ACC112 (cell line): ENCODE data around the gene DZIP3.
"Not testable (repeated sequence)": the region's sequence is repeated elsewhere in the genome, so short reads cannot be mapped to it uniquely, and the experiment has no call there.

Experiments
- H2AFZ ChIP-seq: fragments of 200-600 bp; sonication (generic); one replicate; pipeline ENCODE4 v1.6.0; 2017; ENCODE audit warnings: antibody characterized with exemption, low read length; ENCODE audit not compliant: unreplicated experiment
- H3K27ac ChIP-seq: fragments of 200-600 bp; sonication (generic); 2 replicates; pipeline ENCODE4 v1.5.1; 2014; ENCODE audit warnings: low read depth, mild to moderate bottlenecking, antibody characterized with exemption, low read length, moderate library complexity
- H3K27me3 ChIP-seq: fragments of 200-600 bp; sonication (generic); 2 replicates; pipeline ENCODE4 v1.6.1; 2014; ENCODE audit warnings: mild to moderate bottlenecking, antibody characterized with exemption, low read length, moderate library complexity, mixed read lengths; ENCODE audit not compliant: insufficient read depth
- H3K36me3 ChIP-seq: fragments of 200-600 bp; sonication (generic); 2 replicates; pipeline ENCODE4 v1.6.1; 2016; ENCODE audit warnings: mild to moderate bottlenecking, antibody characterized with exemption, low read length, moderate library complexity, mixed read lengths; ENCODE audit not compliant: insufficient read depth
- H3K4me1 ChIP-seq: fragments of 200-600 bp; sonication (generic); one replicate; pipeline ENCODE4 v1.6.1; 2016; ENCODE audit warnings: low read length, mixed read lengths; ENCODE audit not compliant: insufficient read depth, unreplicated experiment, control insufficient read depth
- H3K4me3 ChIP-seq: fragments of 200-600 bp; sonication (generic); 2 replicates; pipeline ENCODE4 v1.5.1; 2014; ENCODE audit warnings: mild to moderate bottlenecking, low read depth, low read length
- H3K79me2 ChIP-seq: fragments of 200-600 bp; sonication (generic); one replicate; pipeline ENCODE4 v1.6.0; 2016; ENCODE audit warnings: low read length; ENCODE audit not compliant: control insufficient read depth, unreplicated experiment, insufficient read depth

The DZIP3 gene

DNA sequence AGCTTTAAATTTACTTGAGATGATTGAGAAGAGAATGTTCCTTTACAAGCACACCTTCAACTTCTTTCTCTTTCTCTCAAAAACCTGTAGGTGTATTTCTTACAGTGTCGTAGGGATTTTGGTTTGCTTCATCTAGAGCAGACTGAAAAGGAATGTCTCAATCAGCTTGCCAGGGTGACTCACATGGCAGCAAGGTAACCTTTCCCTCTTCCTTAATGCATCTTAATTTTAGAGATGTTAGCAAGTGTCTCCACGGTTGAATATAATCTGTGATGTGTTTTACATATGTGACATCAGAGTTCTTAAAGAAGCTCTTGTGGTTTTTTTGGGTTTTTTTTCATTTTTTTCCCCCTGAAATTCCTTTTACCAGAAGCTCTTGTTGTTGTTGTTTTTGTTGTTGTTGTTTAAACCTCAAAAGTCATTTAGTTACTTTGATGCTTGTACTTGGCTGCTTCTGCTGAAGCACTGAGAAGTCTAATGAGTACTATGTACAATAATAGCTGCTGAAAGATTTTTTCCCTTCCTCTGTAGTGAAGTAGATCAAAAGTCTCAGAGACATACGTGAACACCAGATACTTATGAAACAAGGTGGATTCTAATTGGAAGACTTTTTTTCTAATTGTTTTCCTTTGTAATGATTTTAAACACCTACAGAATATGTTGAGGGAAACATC is 84.6 kb downstream of the DZIP3 start:
- Histone ChIP-seq H3K36me3 (0 out of 2 replicates have a peak, but pooled peaks cover 3% of the 10 kb centered on the region), H2AFZ (no peak overlapping the region), H3K27me3 (no peaks in the 10 kb centered on the region), H3K79me2 (no peaks in the 10 kb centered on the region), H3K4me1 (no peaks in the 10 kb centered on the region), H3K27ac (no peak overlapping the region), H3K4me3 (no peak overlapping the region)

DNA sequence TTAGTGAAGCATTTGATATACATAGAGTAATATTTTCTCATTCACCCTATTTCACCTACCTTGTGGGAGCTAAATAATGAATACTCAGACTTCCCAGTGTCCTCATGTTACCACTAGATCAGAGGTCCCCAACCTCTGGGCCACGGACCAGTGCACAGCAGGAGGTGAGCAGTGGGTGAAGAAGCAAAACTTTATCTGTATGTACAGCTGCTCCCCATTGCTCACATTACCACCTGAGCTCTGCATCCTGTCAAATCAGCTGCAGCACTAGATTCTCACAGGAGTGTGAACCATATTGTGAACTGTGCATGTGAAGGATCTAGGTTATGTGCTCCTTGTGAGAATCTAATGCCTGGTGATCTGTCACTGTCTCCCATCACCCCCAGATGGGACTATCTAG is 88.3 kb downstream of the DZIP3 start:
- no peak overlapping the region for H3K4me3 ChIP-seq
- no peak overlapping the region for H2AFZ ChIP-seq
- H3K36me3 ChIP-seq, result 0 out of 2 replicates have a peak, but pooled peaks cover 3% of the 10 kb centered on the region
- H3K27me3 ChIP-seq, result no peaks in the 10 kb centered on the region
- no peak overlapping the region for H3K27ac ChIP-seq
- no peaks in the 10 kb centered on the region for H3K79me2 ChIP-seq
- no peaks in the 10 kb centered on the region for H3K4me1 ChIP-seq

DNA sequence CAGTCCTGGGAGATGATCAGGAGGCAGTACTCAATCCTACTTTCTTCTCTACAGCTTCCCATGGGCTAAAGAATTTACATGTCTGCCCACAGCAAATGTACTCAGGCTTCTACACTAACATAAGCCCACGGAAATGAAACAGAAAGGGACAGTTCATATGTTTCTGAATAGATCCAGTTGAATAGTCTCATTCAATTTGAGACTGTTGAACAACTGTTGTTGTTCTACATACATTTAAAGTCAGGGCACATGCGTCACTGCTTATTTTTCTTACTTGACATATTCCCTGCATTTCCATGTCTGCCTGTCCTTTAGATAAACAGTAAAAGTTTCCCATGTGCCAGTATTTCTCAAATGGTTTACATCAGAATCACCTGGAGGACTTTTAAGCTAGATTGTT is 102.8 kb downstream of the DZIP3 start:
- peaks cover 16% of the 10 kb centered on the region for H3K36me3 ChIP-seq
- H3K4me3 ChIP-seq, H2AFZ ChIP-seq, H3K4me1 ChIP-seq, H3K27ac ChIP-seq, H3K27me3 ChIP-seq, H3K79me2 ChIP-seq: not testable (repeated sequence)

DNA sequence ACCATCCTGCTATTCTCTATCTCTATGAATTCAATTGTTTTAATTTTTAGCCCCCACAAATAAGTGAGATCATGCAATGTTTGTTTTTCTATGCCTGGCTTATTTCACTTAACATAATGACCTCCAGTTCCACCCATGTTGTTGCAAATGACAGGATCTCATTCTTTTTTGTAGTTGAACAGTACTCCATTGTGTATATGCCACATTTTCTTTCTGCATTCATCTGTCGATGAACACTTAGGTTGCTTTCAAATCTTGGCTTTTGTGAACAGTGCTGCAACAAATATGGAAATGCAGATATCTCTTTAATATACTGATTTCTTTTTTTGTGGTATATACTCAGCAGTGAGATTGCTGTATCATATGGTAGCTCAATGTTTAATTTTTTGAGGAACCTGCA is 108.9 kb downstream of the DZIP3 start:
- Histone ChIP-seq H3K4me3 (no peak overlapping the region), H3K4me1 (no peaks in the 10 kb centered on the region), H3K27ac (no peak overlapping the region), H2AFZ (no peak overlapping the region), H3K36me3 (peaks cover 3% of the 10 kb centered on the region; the same call in 1 of the 2 replicates), H3K27me3 (no peaks in the 10 kb centered on the region), H3K79me2 (no peaks in the 10 kb centered on the region)

DNA sequence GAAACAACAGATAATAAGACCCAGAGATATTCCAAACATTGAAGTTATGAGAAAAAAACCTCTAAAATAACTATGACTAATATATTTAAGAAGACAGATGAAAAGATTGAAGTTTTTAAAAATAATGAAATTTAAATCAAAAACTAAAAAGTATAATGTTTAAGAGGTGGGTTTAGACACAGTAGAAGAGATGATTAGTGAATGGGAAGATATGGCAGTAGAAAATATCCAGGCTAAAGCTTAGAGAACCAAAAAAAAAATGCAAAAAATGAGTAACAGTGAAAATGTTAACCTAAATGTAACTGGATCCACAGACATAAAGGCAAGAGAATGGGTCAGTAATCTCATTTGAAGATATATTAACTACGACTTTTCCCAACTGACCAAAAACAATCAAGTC is 115.5 kb downstream of the DZIP3 start:
- Histone ChIP-seq H3K27ac (no peak overlapping the region), H3K27me3 (no peaks in the 10 kb centered on the region), H3K4me3 (no peak overlapping the region), H3K4me1 (no peaks in the 10 kb centered on the region), H2AFZ (no peak overlapping the region), H3K36me3 (no peaks in the 10 kb centered on the region), H3K79me2 (no peaks in the 10 kb centered on the region)

DNA sequence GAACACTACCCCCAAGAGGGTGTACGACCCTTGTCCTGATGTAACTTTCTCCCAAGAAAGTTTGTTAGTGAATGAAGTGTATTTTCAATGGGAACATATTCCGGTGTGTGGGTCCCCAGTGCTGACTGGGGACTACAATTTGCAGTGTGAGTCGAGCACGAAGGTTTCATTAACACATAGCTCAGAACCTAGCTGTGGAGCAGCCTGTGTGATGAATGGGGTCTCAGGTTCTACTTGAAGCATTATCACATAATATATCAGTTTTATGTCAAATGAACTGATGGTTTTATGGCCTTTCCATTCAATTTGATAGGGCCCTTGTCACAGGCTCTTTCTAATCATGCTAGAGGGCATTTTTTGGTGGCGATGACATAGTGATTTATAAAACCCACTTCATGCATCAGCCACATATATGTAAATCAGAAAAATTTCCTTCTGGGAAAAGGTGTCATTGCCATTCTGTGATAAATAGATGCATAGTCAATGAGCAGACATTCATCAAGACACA is 123.5 kb downstream of the DZIP3 start:
- Histone ChIP-seq H3K27me3 (peaks cover 60% of the 10 kb centered on the region), H3K79me2 (no peaks in the 10 kb centered on the region), H3K27ac (no peak overlapping the region), H3K36me3 (no peaks in the 10 kb centered on the region), H3K4me3 (no peak overlapping the region), H3K4me1 (no peaks in the 10 kb centered on the region), H2AFZ (no peak overlapping the region)

DNA sequence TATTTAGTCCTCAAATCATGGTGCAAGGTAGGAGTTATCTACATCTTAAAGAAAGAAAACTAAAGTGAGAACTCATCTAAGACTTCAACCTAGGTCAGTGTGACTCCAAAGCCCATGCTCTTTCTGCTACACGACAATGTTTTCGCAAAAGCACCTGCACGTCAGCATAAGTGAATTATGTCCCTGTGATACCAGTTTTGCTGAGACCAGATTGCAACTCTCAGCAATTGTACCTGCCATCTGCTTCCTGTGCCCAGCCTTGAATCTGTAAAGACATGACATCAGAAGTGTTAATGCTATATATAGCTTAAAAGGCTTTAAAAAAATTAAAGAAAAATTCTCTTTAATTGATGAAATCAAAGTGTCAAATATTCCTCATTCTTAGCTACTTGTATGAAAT is 124.3 kb downstream of the DZIP3 start:
- no peak overlapping the region for H3K27ac ChIP-seq
- H2AFZ ChIP-seq, result no peak overlapping the region
- no peak overlapping the region for H3K4me3 ChIP-seq
- no peaks in the 10 kb centered on the region for H3K4me1 ChIP-seq
- no peaks in the 10 kb centered on the region for H3K79me2 ChIP-seq
- H3K27me3 ChIP-seq, result peaks cover 67% of the 10 kb centered on the region
- H3K36me3 ChIP-seq, result no peaks in the 10 kb centered on the region

DNA sequence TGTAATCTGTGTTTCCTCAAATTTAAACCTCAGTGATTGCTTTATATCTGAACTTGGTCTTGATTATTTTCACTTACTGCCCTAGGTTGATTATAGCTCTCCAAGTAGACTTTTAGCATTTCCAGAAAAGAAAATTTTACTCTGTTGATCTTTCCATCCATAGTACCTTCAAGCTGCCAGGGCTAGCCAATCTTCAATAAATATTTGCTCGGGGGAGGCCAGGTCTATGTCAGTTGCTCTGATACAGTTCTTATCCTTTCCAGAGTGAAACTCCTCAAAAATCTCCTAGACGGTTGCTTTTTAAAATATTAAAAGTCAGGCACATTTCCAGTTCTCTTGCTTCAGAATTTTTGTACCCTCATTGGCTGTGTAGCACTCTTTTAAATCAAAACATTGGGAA is 128.9 kb downstream of the DZIP3 start:
- H2AFZ ChIP-seq, result no peak overlapping the region
- H3K27ac ChIP-seq, result no peak overlapping the region
- no peaks in the 10 kb centered on the region for H3K79me2 ChIP-seq
- peaks cover 59% of the 10 kb centered on the region for H3K27me3 ChIP-seq
- no peaks in the 10 kb centered on the region for H3K4me1 ChIP-seq
- H3K4me3 ChIP-seq, result no peak overlapping the region
- H3K36me3 ChIP-seq, result no peaks in the 10 kb centered on the region

DNA sequence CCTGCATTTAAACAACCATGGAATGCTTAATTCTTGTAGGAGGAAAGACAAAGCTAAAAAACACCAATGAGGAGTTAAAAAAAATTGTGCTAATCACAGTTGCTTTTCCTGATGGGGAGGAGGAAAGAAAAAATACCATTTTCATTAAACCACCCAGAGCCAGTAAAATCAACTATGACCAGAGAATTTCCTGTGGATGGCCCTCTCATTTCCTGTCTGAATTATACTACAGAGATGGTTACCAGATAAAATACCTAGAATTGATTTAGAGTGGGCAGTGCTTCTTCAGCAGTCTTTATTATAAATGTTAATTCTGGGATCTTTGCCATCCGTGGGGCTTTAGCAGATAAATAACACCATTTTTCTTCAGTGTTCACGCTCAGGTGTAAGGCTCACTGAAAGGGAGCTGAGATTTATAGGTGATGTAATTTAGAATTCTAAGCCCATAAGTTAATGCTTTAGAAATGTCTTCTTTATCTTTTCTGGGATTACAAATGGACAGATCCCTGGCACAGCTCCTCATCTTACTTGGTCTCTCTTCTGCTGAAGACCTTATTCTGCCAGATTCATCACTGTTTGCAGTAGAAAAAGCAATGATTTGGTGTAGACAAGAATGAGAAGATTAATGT is 129.8 kb downstream of the DZIP3 start:
- no peak overlapping the region for H3K4me3 ChIP-seq
- H2AFZ ChIP-seq, result no peak overlapping the region
- H3K27ac ChIP-seq, result no peak overlapping the region
- no peaks in the 10 kb centered on the region for H3K79me2 ChIP-seq
- H3K4me1 ChIP-seq, result no peaks in the 10 kb centered on the region
- H3K27me3 ChIP-seq, result peaks cover 56% of the 10 kb centered on the region
- H3K36me3 ChIP-seq, result no peaks in the 10 kb centered on the region

DNA sequence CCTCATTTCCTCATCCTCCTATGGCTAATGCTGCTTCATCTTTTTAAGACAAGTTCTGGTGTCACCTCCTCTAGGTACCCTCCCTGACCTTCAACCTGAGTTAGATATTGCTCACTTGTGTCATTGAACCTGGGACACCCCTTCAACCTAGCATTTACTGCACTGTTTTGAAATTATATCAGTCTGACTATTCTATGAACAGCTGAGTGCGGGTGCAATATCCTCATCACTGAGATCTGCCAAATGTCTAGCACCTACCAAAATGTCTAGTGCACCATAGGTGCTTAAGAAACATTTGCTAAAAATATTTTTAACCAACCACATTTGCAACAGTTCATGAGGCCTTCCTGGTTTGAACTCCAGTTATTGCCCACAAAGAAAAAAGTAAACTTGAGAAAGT is 133.2 kb downstream of the DZIP3 start:
- Histone ChIP-seq H3K27me3 (peaks cover 41% of the 10 kb centered on the region), H3K79me2 (no peaks in the 10 kb centered on the region), H3K4me1 (no peaks in the 10 kb centered on the region), H3K27ac (no peak overlapping the region), H3K4me3 (no peak overlapping the region), H3K36me3 (no peaks in the 10 kb centered on the region), H2AFZ (no peak overlapping the region)

DNA sequence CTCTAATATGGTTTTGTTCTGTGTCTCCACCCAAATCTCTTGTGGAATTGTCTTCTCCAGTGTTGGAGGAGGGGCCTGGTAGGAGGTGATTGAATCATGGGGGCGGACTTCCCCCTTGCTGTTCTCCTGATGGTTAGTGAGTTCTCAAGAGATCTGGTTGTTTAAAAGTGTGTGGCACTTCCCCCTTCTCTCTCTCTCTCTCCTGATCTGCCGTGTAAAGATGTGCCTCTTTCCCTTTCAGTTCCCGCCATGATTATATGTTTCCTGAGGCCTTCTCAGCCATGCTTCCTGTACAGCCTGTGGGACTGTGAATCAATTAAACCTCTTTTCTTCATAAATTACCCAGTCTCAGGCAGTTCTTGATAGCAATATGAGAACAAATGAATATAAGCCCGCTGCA is 134.6 kb downstream of the DZIP3 start:
- H3K4me3 ChIP-seq, result no peak overlapping the region
- H3K27me3 ChIP-seq, result peaks cover 35% of the 10 kb centered on the region
- no peak overlapping the region for H2AFZ ChIP-seq
- no peaks in the 10 kb centered on the region for H3K79me2 ChIP-seq
- H3K27ac ChIP-seq, result no peak overlapping the region
- H3K4me1 ChIP-seq, result no peaks in the 10 kb centered on the region
- H3K36me3 ChIP-seq, result no peaks in the 10 kb centered on the region
